H9 (cell line): Measurements from ENCODE around the gene CCDC138. TPM values are rescaled to one million over a fixed set of nuclear protein-coding genes. Genes with fewer than 3 reads are reported as not detected.

Experiments
- DNase-seq: peaks from one replicate; pipeline ENCODE4 v3.0.0-alpha.2; 2017
- H2AFZ ChIP-seq: one replicate; pipeline ENCODE4 v1.6.1; 2013; ENCODE audit warnings: mild to moderate bottlenecking, low read length, control low read depth, moderate library complexity
- H2AK5ac ChIP-seq: 2 replicates; pipeline ENCODE4 v1.6.1; 2013; ENCODE audit warnings: low read length, control low read depth, mixed read lengths; ENCODE audit not compliant: insufficient read length
- H2BK120ac ChIP-seq: one replicate; pipeline ENCODE4 v1.6.1; 2013; ENCODE audit warnings: low read depth, mild to moderate bottlenecking, low read length, control low read depth, inconsistent platforms; ENCODE audit not compliant: poor library complexity, severe bottlenecking
- H2BK12ac ChIP-seq: 2 replicates; pipeline ENCODE4 v1.6.1; 2013; ENCODE audit warnings: low read length, control low read depth, mixed read lengths, low read depth; ENCODE audit not compliant: insufficient read length
- H2BK15ac ChIP-seq: 2 replicates; pipeline ENCODE4 v1.6.1; 2013; ENCODE audit warnings: low read depth, low read length, control low read depth
- H2BK20ac ChIP-seq: one replicate; pipeline ENCODE4 v1.6.1; 2013; ENCODE audit warnings: low read depth, mild to moderate bottlenecking, low read length, control low read depth, inconsistent platforms; ENCODE audit not compliant: poor library complexity, severe bottlenecking
- H2BK5ac ChIP-seq: 2 replicates; pipeline ENCODE4 v1.6.1; 2013; ENCODE audit warnings: low read length, control low read depth, mixed read lengths; ENCODE audit not compliant: insufficient read length
- H3K14ac ChIP-seq: 2 replicates; pipeline ENCODE4 v1.6.1; 2013; ENCODE audit warnings: low read length, control low read depth; ENCODE audit not compliant: insufficient read depth
- H3K18ac ChIP-seq: 2 replicates; pipeline ENCODE4 v1.6.1; 2013; ENCODE audit warnings: low read depth, mild to moderate bottlenecking, mixed read lengths, low read length, control low read depth; ENCODE audit not compliant: insufficient read length
- H3K23ac ChIP-seq: 2 replicates; pipeline ENCODE4 v1.6.1; 2013; ENCODE audit warnings: low read length, control low read depth, mixed read lengths, low read depth; ENCODE audit not compliant: insufficient read length
- H3K23me2 ChIP-seq: 2 replicates; pipeline ENCODE4 v1.6.1; 2013; ENCODE audit warnings: low read depth, mild to moderate bottlenecking, mixed read lengths, low read length, control low read depth; ENCODE audit not compliant: insufficient read length, poor library complexity, severe bottlenecking
- H3K27ac ChIP-seq: 2 replicates; pipeline ENCODE4 v1.5.1; 2013; ENCODE audit warnings: low read length, control low read depth, mixed read lengths, low read depth; ENCODE audit not compliant: insufficient read length
- H3K27me3 ChIP-seq: 2 replicates; pipeline ENCODE4 v1.6.1; 2013; ENCODE audit warnings: low read length, control low read depth, inconsistent platforms; ENCODE audit not compliant: insufficient read depth
- H3K4ac ChIP-seq: 2 replicates; pipeline ENCODE4 v1.6.1; 2013; ENCODE audit warnings: low read depth, mild to moderate bottlenecking, control low read depth, inconsistent platforms, low read length, moderate library complexity
- H3K4me1 ChIP-seq: 2 replicates; pipeline ENCODE4 v1.6.1; 2013; ENCODE audit warnings: low read length, control low read depth, inconsistent platforms; ENCODE audit not compliant: insufficient read depth
- H3K4me2 ChIP-seq: 2 replicates; pipeline ENCODE4 v1.6.1; 2013; ENCODE audit warnings: low read length, control low read depth, mixed read lengths; ENCODE audit not compliant: insufficient read length, insufficient read depth
- H3K56ac ChIP-seq: 2 replicates; pipeline ENCODE4 v1.6.1; 2013; ENCODE audit warnings: low read depth, mild to moderate bottlenecking, mixed read lengths, low read length, control low read depth; ENCODE audit not compliant: insufficient read length
- H3K79me1 ChIP-seq: 2 replicates; pipeline ENCODE4 v1.6.1; 2013; ENCODE audit warnings: low read depth, mild to moderate bottlenecking, moderate library complexity, low read length, control low read depth, inconsistent platforms; ENCODE audit not compliant: insufficient read depth, poor library complexity, severe bottlenecking
- H3K79me2 ChIP-seq: 2 replicates; pipeline ENCODE4 v1.6.1; 2013; ENCODE audit warnings: low read length, control low read depth, inconsistent platforms; ENCODE audit not compliant: insufficient read depth
- H3K9ac ChIP-seq: 2 replicates; pipeline ENCODE4 v1.6.1; 2013; ENCODE audit warnings: low read length, control low read depth, mixed read lengths; ENCODE audit not compliant: insufficient read length; ENCODE audit errors: extremely low read depth
- H3K9me3 ChIP-seq: one replicate; pipeline ENCODE4 v1.6.1; 2013; ENCODE audit warnings: low read depth, low read length, inconsistent platforms; ENCODE audit not compliant: control insufficient read depth
- H3T11ph ChIP-seq: one replicate; pipeline ENCODE4 v1.6.1; 2013; ENCODE audit warnings: mild to moderate bottlenecking, low read length, control low read depth, inconsistent platforms
- H4K20me1 ChIP-seq: one replicate; pipeline ENCODE4 v1.6.1; 2013; ENCODE audit not compliant: control insufficient read depth, insufficient read length, insufficient read depth
- H4K5ac ChIP-seq: 2 replicates; pipeline ENCODE4 v1.6.1; 2013; ENCODE audit warnings: low read depth, mild to moderate bottlenecking, mixed read lengths, low read length, control low read depth; ENCODE audit not compliant: insufficient read length
- H4K8ac ChIP-seq: replicated peaks from 2 replicates; pipeline ENCODE4 v1.6.1; 2013; ENCODE audit warnings: low read length, control low read depth, mixed read lengths, low read depth; ENCODE audit not compliant: insufficient read length
- H4K91ac ChIP-seq: 2 replicates; pipeline ENCODE4 v1.6.1; 2013; ENCODE audit warnings: low read depth, mild to moderate bottlenecking, moderate library complexity, mixed read lengths, low read length, control low read depth; ENCODE audit not compliant: insufficient read length
- H3K27ac Mint-ChIP-seq, 3 experiments: 2 replicates in 2 of 3; 3 replicates in 1 of 3; pipeline ENCODE4 v1.8.0; 2020 to 2021; ENCODE audit warnings: mixed read lengths in 3 of 3, mild to moderate bottlenecking in 1 of 3, moderate library complexity in 1 of 3
- H3K27me3 Mint-ChIP-seq: 2 replicates; pipeline ENCODE4 v1.8.0; 2021; ENCODE audit warnings: low read depth, mild to moderate bottlenecking, moderate library complexity, mixed read lengths
- H3K36me3 Mint-ChIP-seq, 3 experiments: 2 replicates in 2 of 3; 3 replicates in 1 of 3; pipeline ENCODE4 v1.8.0; 2020 to 2021; ENCODE audit warnings: low read depth in 3 of 3, mixed read lengths in 3 of 3; ENCODE audit not compliant: insufficient read depth in 1 of 3
- H3K4me1 Mint-ChIP-seq, 2 experiments: 2 replicates each; pipeline ENCODE4 v1.8.0; 2020; ENCODE audit warnings: mixed read lengths in 2 of 2
- H3K4me3 Mint-ChIP-seq, 2 experiments: 2 replicates in 1 of 2; 3 replicates in 1 of 2; pipeline ENCODE4 v1.8.0; 2020 to 2021; ENCODE audit warnings: mild to moderate bottlenecking in 2 of 2, mixed read lengths in 2 of 2, moderate library complexity in 1 of 2
- H3K9me3 Mint-ChIP-seq, 2 experiments: 2 replicates in 1 of 2; 3 replicates in 1 of 2; pipeline ENCODE4 v1.8.0; 2020; ENCODE audit warnings: mild to moderate bottlenecking in 2 of 2, mixed read lengths in 2 of 2, moderate library complexity in 1 of 2
- WGBS: extraction: QIAGEN DNeasy Blood & Tissue Kit; methylation state at CpG from one replicate; pipeline ENCODE4 v1.1.7; 2013; ENCODE audit warnings: missing lambda C conversion rate, low lambda C conversion rate, mixed read lengths; ENCODE audit not compliant: insufficient read length; ENCODE audit errors: extremely low coverage; 5-methylcytosine and 5-hydroxymethylcytosine counted together
- total RNA-seq: library from RNA; stranded (reverse); gene quantifications from 2 replicates; pipeline ENCODE4 v1.2.1, GENCODE V29; 2021
- TF ChIP-seq, protein P1 (sequence below): fragments of 200-600 bp; sonication (generic); conservative IDR thresholded peaks from 3 replicates; pipeline ENCODE4 v1.8.0; 2021; ENCODE audit warnings: antibody characterized with exemption, mild to moderate bottlenecking

Gene CCDC138
- total RNA-seq, 1 experiment from 2014 or later: 32.7 TPM

DNA sequence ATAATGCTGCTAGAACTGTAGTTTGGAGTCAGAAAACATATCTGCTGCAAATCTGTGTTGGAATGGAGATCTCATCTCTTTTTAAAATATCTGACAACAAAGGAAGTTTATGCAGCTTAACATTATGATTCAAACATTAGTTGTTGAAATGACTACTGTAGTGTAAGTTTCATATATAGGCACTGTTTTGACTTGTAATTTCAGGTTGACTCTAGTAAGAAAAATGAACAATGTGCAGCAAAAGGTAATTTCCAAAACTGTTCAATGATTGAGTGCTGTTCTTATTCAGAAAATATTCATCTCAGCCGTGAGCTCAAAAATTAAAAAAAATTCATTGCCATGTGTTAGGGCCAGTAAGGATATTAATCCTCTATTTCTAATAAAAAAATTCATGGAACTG lies 48.5 kb downstream of the CCDC138 start:
- Histone ChIP-seq H3K27me3 (no peaks in the 10 kb centered on the region), H3K9me3 (no peaks in the 10 kb centered on the region), H2BK12ac (no peak overlapping the region), H3K23me2 (no peaks in the 10 kb centered on the region), H4K8ac (no peak overlapping the region), H3K56ac (no peak overlapping the region), H3K14ac (no peak overlapping the region), H3K4me2 (no peak overlapping the region), H3K79me2 (no peaks in the 10 kb centered on the region), H2BK5ac (no peak overlapping the region), H2AK5ac (no peak overlapping the region), H4K91ac (no peak overlapping the region), H3K4ac (no peak overlapping the region), H3K9ac (no peak overlapping the region), H3K23ac (no peak overlapping the region), H3K18ac (no peak overlapping the region), H3T11ph (no peak overlapping the region), H3K79me1 (no peaks in the 10 kb centered on the region), H3K4me1 (no peaks in the 10 kb centered on the region), H4K5ac (no peak overlapping the region), H2BK120ac (no peak overlapping the region), H2BK20ac (no peak overlapping the region), H2AFZ (no peak overlapping the region), H2BK15ac (no peak overlapping the region), H4K20me1 (no peaks in the 10 kb centered on the region), H3K27ac (no peak overlapping the region)
- H3K36me3 Mint-ChIP-seq: peaks cover 36 to 52% (median 42%) of the 10 kb centered on the region in 3 experiments
- H3K27ac Mint-ChIP-seq: no peak overlapping the region
- H3K4me1 Mint-ChIP-seq: peaks cover 10% of the 10 kb centered on the region in 2 experiments; a peak in 3 of 4 replicates
- H3K27me3 Mint-ChIP-seq: no peaks in the 10 kb centered on the region
- no CpG with 5 or more reads among the region's 1 CpG for WGBS
- H3K4me3 Mint-ChIP-seq: no peak overlapping the region
- peaks cover 18 to 22% of the 10 kb centered on the region in 2 experiments; a peak in 4 of 5 replicates for H3K9me3 Mint-ChIP-seq
- no peak for DNase-seq
- TF ChIP-seq, protein P1, sequence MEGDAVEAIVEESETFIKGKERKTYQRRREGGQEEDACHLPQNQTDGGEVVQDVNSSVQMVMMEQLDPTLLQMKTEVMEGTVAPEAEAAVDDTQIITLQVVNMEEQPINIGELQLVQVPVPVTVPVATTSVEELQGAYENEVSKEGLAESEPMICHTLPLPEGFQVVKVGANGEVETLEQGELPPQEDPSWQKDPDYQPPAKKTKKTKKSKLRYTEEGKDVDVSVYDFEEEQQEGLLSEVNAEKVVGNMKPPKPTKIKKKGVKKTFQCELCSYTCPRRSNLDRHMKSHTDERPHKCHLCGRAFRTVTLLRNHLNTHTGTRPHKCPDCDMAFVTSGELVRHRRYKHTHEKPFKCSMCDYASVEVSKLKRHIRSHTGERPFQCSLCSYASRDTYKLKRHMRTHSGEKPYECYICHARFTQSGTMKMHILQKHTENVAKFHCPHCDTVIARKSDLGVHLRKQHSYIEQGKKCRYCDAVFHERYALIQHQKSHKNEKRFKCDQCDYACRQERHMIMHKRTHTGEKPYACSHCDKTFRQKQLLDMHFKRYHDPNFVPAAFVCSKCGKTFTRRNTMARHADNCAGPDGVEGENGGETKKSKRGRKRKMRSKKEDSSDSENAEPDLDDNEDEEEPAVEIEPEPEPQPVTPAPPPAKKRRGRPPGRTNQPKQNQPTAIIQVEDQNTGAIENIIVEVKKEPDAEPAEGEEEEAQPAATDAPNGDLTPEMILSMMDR: no peak
